ENCODE results near the gene DBF4.

DNA sequence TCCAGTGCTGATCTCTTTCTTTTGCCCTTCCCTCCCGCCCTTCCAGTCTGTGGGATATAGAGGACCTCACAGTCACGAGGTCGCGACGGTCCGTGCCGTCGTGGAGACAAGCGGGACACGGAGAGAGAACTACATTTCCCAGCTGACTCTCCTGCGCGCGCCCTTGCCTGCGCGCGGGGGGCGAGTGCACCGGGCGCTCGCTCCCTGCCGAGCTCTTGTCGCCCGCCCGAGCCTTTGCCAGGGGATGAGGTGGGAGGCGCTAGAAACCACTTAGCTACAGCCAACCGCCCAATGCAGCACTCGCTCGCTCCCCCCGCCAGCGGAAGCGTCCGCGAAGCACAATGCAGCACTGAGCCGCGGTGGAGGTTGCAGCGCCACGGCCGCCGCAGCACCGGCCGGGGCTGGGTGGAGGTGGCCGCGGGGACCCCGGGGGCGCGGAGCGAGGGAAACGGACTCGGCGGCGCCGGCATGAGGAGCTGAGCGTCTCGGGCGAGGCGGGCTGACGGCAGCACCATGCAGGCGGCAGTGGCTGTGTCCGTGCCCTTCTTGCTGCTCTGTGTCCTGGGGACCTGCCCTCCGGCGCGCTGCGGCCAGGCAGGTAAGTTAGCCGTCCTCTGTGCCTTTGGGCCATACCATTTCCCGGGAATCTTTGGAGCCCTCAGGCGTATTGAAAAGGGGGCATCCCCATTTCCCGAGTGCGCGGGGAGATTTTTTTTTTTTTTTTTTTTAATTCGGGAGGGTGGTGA, 57.8 kb downstream of the DBF4 start, which contains the start of gene ADAM22:
- TF ChIP-seq, protein P1, sequence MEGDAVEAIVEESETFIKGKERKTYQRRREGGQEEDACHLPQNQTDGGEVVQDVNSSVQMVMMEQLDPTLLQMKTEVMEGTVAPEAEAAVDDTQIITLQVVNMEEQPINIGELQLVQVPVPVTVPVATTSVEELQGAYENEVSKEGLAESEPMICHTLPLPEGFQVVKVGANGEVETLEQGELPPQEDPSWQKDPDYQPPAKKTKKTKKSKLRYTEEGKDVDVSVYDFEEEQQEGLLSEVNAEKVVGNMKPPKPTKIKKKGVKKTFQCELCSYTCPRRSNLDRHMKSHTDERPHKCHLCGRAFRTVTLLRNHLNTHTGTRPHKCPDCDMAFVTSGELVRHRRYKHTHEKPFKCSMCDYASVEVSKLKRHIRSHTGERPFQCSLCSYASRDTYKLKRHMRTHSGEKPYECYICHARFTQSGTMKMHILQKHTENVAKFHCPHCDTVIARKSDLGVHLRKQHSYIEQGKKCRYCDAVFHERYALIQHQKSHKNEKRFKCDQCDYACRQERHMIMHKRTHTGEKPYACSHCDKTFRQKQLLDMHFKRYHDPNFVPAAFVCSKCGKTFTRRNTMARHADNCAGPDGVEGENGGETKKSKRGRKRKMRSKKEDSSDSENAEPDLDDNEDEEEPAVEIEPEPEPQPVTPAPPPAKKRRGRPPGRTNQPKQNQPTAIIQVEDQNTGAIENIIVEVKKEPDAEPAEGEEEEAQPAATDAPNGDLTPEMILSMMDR (IDR thresholded peaks at IDR 0.05; ENCODE audit: low read depth, low read length, poor library complexity, severe bottlenecking): peak; percentile 46
- TF ChIP-seq EZH2phosphoT487 (IDR thresholded peaks at IDR 0.05; ENCODE audit: borderline replicate concordance, low read length): no peak

Data from DOHH2 (cell line).